ENCODE data around the gene AP5Z1. TPM values are rescaled to one million over a fixed set of nuclear protein-coding genes. Genes with fewer than 3 reads are reported as not detected.

AP5Z1 gene
- polyA plus RNA-seq, 12 donors = 10.3 to 17.8 (median 13.4) TPM; not detected in 1

GRCh38 chr7:4764402-4765007 lies 10.9 kb upstream of the AP5Z1 start:
- no peak for DNase-seq

GRCh38 chr7:4765776-4766490 lies 9.5 kb upstream of the AP5Z1 start:
- DNase-seq = no peak

- DNase-seq = no peak
Observed at GRCh38 chr7:4766666-4767519, 8.5 kb upstream of the AP5Z1 start.

DNA sequence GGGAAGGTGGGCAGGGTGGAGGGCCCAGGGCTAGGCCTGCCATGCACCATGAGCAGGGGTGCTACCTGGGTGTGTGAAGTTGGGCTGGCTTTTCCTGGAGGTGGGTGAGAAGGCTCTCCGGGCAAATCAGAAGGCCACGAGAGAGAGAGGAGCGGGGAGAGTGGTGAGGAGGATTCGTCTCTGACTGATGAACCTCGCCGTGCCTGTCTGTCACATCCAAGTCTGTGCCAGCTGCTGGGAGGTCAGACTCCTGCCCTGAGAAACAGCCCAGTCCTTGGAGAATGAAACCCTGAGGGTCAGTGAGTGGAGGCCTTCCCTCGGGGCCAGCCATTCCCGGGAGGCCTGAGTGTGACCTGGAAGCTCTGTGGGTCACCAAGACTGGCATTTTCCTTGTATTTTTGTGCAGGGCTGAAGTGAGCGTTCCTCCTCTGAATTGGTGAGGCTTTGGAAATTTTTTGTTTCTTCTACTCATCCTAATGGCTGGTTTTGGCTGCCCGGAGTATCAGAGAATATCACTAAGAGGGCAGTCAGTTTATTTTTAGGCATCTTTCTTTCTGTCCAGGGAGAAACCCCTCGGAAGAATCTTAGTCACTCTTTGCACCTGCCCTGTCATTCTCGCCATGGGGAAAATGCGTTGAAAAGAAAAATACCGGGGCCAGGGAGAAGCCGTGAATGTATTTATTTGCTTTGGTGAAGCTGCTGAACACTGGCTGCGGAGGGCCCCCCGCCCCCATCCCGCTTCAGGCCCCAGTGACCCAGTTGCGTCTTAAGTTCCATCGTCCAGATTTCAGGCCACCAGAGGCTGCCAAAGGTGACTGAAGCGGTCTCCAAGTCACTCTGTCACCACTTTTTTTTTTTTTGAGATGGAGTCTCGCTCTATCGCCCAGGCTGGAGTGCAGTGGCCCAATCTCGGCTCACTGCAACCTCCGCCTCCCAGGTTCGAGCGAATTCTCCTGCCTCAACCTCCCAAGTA lies 6.5 kb upstream of the AP5Z1 start:
- DNase-seq = no peak

DNA sequence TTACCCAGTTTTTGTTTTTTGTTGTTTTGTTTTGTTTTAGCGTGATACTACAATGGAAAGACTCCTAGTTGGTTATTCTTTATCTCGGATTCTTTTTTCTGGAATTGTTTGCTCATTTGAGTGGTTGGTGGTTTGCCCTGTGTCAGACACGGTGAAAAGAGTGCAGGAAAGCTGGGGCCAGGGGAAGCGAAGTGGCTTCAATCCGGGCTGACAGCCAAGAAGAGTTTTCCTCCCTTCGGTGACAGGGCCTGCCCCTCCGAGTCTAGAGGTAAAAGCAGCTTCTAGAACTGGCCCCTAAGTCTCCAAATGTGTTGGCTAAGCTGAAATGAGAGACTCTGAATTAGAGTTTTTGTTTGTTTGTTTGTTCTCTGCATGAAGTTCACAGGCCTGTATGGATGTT lies 5.7 kb upstream of the AP5Z1 start:
- DNase-seq = no peak

GRCh38 chr7:4770886-4771285 lies 4.5 kb upstream of the AP5Z1 start:
- DNase-seq = no peak

DNA sequence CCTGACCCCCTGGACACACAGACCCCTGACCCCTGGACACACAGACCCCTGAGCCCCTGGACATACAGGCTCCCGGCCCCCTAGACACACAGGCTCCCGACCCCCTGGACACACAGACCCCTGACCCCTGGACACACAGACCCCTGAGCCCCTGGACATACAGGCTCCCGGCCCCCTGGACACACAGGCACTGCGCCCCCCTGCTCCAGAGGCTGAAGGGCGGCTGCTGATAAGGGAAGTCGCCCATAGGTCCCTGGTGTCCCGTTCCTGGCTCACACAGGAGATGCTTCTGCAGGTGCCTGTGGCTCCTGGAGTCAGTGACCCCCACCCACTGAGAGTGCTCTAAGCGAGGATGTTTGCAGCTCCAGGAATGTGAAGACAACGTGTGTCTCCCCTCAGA lies 3.7 kb upstream of the AP5Z1 start:
- DNase-seq = no peak

DNA sequence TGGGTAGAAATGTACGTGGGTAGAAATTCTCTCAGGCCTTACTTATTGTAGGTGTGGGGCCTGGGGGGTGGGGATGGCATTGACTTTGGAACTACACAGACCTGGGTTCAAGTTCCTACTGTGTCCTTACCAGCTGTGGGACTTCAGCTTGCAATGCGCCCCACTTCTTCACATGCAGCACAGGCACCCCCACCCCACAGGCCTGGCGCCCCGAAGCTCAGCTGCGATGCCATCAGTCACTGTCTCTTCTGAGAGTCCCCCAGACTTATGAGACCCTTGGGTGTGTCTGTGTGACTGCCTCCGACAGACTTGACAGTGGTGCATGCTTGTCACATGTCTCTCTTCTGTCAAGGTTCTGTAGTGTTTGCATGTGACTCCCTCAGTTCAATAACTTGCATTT lies 3.1 kb upstream of the AP5Z1 start:
- no peak for DNase-seq

GRCh38 chr7:4774007-4774406 lies 1.4 kb upstream of the AP5Z1 start:
- DNase-seq = no peak

- no peak for DNase-seq
Observed at GRCh38 chr7:4774658-4775249, 669 bp upstream of the AP5Z1 start.

- peak; percentile 20 for DNase-seq
Observed at GRCh38 chr7:4775848-4776623, 613 bp downstream of the AP5Z1 start.

GRCh38 chr7:4779118-4779517 lies 3.7 kb downstream of the AP5Z1 start:
- DNase-seq = no peak

DNA sequence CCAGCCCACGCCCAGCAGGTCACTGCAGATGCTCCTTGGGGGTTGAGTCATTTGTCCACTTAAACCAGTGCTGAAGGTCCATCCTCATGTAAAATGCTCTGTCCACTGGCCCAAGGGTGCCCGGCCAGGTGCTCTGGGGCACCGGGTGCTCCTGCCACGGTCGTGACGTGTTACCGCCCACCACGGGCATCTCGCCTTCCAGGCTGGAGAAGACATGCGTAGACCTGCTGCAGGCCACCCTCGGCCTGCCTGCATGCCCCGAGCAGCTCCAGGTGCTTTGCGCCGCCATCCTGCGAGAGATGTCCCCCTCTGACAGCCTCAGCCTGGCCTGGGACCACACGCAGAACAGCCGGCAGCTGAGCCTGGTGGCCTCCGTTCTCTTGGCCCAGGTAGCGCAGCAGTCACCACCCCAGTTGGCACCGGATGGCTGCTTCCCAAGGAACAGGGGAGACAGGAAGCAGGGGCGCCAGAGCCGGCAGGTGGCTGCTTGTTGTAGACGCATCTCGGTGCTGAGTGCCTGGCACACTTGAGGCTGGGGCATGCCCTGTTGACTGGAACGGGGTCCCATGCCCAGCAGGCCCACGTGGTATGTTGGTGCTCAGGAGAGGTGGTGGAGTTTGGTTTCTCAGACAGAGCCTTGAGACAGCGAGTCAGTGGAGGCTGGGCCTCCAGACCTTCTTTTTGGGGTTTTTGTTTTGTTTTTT lies 6.1 kb downstream of the AP5Z1 start:
- DNase-seq = no peak

GRCh38 chr7:4782333-4783291 lies 7.2 kb downstream of the AP5Z1 start:
- DNase-seq = no peak

GRCh38 chr7:4783292-4783652 lies 7.8 kb downstream of the AP5Z1 start:
- no peak for DNase-seq

DNA sequence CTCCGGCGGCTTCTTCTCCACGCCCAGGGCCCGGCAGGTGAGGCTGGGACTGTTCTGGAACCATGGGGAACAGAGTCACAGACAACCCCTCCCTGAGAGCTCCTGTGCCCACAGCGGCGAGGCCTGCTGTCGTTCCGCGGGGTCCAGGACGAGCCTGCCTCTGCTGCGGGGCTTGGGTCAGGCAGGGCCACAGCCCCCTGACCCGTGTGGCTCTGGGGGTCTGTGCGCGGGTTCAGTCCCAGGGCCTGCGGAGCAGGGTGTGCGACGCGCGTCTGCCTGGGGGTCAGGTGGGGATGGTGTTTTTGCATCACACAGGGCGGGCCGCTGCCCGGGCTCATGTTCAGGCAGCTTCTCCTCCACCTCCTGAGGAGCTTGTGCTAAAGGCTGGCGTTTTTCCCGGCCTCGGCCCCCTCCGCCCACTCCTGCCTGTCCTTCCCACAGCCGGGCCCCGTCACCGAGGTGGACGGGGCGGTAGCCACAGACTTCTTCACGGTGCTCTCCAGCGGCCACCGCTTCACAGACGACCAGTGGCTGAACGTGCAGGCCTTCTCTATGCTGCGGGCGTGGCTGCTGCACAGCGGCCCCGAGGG lies 8.4 kb downstream of the AP5Z1 start:
- DNase-seq = no peak

GRCh38 chr7:4784799-4785198 lies 9.4 kb downstream of the AP5Z1 start:
- DNase-seq = no peak

GRCh38 chr7:4785371-4785770 lies 9.9 kb downstream of the AP5Z1 start:
- no peak for DNase-seq
